Neural crest cell (in vitro differentiated cells): ENCODE results near the gene ANP32D. TPM values are rescaled to one million over a fixed set of nuclear protein-coding genes. Genes with fewer than 3 reads are reported as not detected.
"Not testable (repeated sequence)": the region's sequence is repeated elsewhere in the genome, so short reads cannot be mapped to it uniquely, and the experiment has no call there.

ENCODE experiments used
- DNase-seq: peaks from one replicate; pipeline ENCODE4 v3.0.0; 2021; ENCODE audit warnings: low read depth, mixed read lengths, low spot score
- H3K27ac Mint-ChIP-seq: one replicate; pipeline ENCODE4 v1.8.0; 2021; ENCODE audit warnings: mild to moderate bottlenecking, mixed read lengths; ENCODE audit not compliant: unreplicated experiment
- H3K27me3 Mint-ChIP-seq: 2 replicates; pipeline ENCODE4 v1.8.0; 2021; ENCODE audit warnings: low read depth, mild to moderate bottlenecking, mixed read lengths
- H3K36me3 Mint-ChIP-seq: 2 replicates; pipeline ENCODE4 v1.8.0; 2021; ENCODE audit warnings: low read depth, mild to moderate bottlenecking, mixed read lengths
- H3K4me1 Mint-ChIP-seq: 2 replicates; pipeline ENCODE4 v1.8.0; 2021; ENCODE audit warnings: mixed read lengths
- H3K4me3 Mint-ChIP-seq: one replicate; pipeline ENCODE4 v1.8.0; 2021; ENCODE audit warnings: mild to moderate bottlenecking, mixed read lengths
- H3K9me3 Mint-ChIP-seq: 2 replicates; pipeline ENCODE4 v1.8.0; 2021; ENCODE audit warnings: mixed read lengths
- total RNA-seq: library from RNA; stranded (reverse); gene quantifications from 2 replicates; pipeline ENCODE4 v1.2.1, GENCODE V29; 2021
- TF ChIP-seq, protein P1 (sequence below): fragments of 200-600 bp; sonication (generic); conservative IDR thresholded peaks from 2 replicates; pipeline ENCODE4 v1.5.0; 2021; ENCODE audit warnings: antibody characterized with exemption, mild to moderate bottlenecking

Gene ANP32D
- total RNA-seq, 1 donor from 2014 or later = not detected

DNA sequence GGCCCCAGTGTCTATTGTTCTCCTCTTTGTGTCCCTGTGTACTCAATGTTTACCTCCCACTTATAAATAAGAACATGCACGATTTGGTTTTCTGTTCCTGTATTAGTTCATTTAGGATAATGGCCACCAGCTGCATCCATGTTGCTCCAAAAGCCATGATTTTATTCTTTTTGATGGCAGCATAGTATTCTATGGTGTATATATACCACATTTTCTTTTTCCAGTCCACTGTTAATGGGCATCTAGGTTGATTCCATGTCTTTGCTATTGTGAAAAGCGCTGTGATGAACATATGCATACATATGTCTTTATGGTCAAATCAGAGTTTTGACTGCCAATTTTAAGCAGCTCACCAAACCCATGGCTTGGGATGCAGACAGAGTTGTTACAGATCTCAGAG is 17.2 kb upstream of the ANP32D start:
- Mint-ChIP-seq H3K27ac (no peak overlapping the region), H3K9me3 (peaks cover 5% of the 10 kb centered on the region), H3K4me1 (no peaks in the 10 kb centered on the region), H3K36me3 (no peaks in the 10 kb centered on the region), H3K4me3 (no peak overlapping the region), H3K27me3 (no peaks in the 10 kb centered on the region)
- TF ChIP-seq, protein P1, sequence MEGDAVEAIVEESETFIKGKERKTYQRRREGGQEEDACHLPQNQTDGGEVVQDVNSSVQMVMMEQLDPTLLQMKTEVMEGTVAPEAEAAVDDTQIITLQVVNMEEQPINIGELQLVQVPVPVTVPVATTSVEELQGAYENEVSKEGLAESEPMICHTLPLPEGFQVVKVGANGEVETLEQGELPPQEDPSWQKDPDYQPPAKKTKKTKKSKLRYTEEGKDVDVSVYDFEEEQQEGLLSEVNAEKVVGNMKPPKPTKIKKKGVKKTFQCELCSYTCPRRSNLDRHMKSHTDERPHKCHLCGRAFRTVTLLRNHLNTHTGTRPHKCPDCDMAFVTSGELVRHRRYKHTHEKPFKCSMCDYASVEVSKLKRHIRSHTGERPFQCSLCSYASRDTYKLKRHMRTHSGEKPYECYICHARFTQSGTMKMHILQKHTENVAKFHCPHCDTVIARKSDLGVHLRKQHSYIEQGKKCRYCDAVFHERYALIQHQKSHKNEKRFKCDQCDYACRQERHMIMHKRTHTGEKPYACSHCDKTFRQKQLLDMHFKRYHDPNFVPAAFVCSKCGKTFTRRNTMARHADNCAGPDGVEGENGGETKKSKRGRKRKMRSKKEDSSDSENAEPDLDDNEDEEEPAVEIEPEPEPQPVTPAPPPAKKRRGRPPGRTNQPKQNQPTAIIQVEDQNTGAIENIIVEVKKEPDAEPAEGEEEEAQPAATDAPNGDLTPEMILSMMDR = no peak
- no peak for DNase-seq

DNA sequence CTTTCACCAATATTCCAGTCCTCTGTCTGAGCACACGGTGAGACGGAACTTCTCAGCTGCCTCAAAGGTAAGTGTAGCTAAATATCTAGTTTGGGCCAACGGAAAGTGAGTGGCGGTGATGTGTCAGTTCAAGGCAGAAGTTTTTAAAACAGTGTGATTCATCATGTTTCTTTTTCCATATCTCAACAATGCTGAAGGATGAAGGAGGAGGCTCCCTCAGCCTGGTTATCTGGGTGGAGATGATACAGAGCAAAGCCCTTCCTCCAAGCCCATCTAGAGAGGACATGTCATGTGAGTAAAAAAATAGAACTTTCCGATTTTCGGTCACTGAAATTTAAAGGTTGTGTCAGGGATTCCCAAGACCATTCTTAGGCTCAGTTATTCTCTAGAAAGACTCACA is 13.1 kb upstream of the ANP32D start:
- TF ChIP-seq, protein P1 = no peak
- no peak overlapping the region for H3K27ac Mint-ChIP-seq
- no peak for DNase-seq
- H3K4me3 Mint-ChIP-seq = no peak overlapping the region
- no peaks in the 10 kb centered on the region for H3K36me3 Mint-ChIP-seq
- H3K4me1 Mint-ChIP-seq = no peaks in the 10 kb centered on the region
- no peaks in the 10 kb centered on the region for H3K9me3 Mint-ChIP-seq
- H3K27me3 Mint-ChIP-seq = peaks cover 7% of the 10 kb centered on the region

DNA sequence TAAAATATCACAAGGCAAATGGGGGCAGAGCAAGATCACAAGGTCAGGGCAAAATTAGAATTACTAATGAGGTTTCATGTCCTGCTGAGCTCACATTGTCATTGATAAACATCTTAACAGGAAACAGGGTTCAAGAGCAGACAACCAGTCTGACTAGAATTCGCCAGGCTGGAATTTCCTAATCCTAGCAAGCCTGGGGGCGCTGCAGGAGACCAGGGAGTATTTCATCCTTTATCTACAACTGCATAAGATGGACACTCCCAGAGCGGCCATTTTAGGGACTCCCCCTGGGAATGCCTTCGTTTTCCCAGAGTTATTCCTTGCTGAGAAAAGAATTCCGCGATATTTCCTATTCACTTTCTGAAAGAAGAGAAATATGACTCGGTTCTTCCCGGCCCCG is 3.3 kb upstream of the ANP32D start:
- not testable (repeated sequence) for H3K4me3 Mint-ChIP-seq

DNA sequence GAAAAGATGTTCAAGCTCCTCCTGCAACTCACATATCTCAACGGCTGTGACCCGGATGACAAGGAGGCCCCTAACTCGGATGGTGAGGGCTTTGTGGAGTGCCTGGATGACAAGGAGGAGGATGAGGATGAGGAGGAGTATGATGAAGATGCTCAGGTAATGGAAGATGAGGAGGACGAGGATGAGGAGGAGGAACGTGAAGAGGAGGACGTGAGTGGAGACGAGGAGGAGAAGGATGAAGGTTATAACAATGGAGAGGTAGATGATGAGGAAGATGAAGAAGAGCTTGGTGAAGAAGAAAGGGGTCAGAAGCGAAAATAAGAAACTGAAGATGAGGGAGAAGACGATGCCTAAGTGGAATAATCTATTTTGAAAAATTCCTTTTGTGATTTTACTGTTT is 702 bp downstream of the ANP32D start:
- TF ChIP-seq, protein P1 = no peak
- Mint-ChIP-seq H3K9me3 (peaks cover 26% of the 10 kb centered on the region), H3K27me3 (peaks cover 13% of the 10 kb centered on the region), H3K4me1 (no peaks in the 10 kb centered on the region), H3K27ac (no peak overlapping the region), H3K4me3 (no peak overlapping the region), H3K36me3 (peaks cover 29% of the 10 kb centered on the region)
- no peak for DNase-seq

More for the DNA sequence above, 3.3 kb upstream of the ANP32D start:
- Mint-ChIP-seq H3K9me3 (peaks cover 34% of the 10 kb centered on the region), H3K36me3 (peaks cover 29% of the 10 kb centered on the region)
- not testable (repeated sequence) for H3K4me1 Mint-ChIP-seq, H3K27me3 Mint-ChIP-seq, DNase-seq, H3K27ac Mint-ChIP-seq

DNA sequence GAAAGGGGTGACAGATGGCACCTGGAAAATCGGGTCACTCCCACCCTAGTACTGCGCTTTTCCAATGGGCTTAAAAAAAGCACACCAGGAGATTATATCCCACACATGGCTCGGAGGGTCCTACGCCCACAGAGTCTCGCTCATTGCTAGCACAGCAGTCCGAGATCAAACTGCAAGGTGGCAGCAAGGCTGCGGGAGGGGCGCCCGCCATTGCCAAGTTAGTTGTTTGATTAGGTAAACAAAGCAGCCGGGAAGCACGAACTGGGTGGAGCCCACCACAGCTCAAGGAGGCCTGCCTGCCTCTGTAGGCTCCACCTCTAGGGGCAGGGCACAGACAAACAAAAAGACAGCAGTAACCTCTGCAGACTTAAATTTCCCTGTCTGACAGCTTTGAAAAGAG is 2.1 kb downstream of the ANP32D start:
- not testable (repeated sequence) for DNase-seq, H3K4me3 Mint-ChIP-seq
- H3K9me3 Mint-ChIP-seq = peaks cover 22% of the 10 kb centered on the region

DNA sequence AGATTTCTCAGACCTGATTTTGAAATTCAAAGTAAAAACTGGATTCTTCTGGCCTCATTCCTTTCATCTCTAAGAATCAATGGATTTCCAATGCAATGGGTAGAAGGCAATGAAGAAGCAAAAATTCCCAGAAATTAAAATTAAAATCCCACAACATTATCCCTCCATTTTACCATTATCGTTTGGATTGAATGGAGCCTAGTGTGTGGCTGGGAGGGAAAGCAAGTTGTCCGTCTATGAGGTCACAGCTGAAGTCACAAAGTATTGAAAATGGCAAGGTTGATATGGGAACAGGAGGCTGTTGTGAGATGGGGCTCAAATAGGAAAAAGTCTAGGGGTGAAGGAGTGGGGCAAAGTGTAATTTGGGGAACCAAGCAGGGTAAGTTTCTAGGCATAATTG is 9.8 kb downstream of the ANP32D start, which contains the start of gene C12orf54:
C12orf54 (plus strand) TSS at position 301 of the 400 bp plus-strand sequence. CDS start 799 bp downstream, outside the sequence.
- peaks cover 3% of the 10 kb centered on the region for H3K36me3 Mint-ChIP-seq
- peak within 1 kb of the TSS; percentile 86 for H3K27ac Mint-ChIP-seq
- peaks cover 12% of the 10 kb centered on the region for H3K9me3 Mint-ChIP-seq
- DNase-seq = no peak
- H3K27me3 Mint-ChIP-seq = peaks cover 29% of the 10 kb centered on the region
- no peaks in the 10 kb centered on the region for H3K4me1 Mint-ChIP-seq
- H3K4me3 Mint-ChIP-seq = no peak within 1 kb of the TSS
- TF ChIP-seq, protein P1 = no peak

More for the DNA sequence above, 2.1 kb downstream of the ANP32D start:
- peaks cover 22% of the 10 kb centered on the region for H3K36me3 Mint-ChIP-seq
- not testable (repeated sequence) for H3K4me1 Mint-ChIP-seq, H3K27ac Mint-ChIP-seq
- H3K27me3 Mint-ChIP-seq = peaks cover 13% of the 10 kb centered on the region
